ENCODE results near the gene STX8.

DNA sequence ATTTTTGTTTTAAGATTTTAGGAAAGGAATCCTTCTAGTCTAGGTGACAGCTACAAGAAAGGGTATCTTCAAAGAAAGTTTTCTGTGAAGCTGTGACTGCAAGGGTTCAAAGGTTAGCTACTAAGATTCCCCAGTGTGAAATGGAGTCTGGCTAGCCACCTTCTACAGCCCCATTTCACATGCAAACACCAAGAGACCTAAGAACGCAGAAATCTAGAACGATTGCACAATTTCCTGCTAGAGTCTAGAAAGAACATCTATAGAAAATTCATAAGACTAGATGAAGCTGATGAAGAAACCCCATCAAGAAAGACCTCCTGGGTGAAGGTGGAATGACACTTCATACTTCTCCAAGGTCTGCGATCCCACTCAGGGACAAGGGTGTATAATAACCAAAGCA, 77.1 kb downstream of the STX8 start:
- TF ChIP-seq, protein P1, sequence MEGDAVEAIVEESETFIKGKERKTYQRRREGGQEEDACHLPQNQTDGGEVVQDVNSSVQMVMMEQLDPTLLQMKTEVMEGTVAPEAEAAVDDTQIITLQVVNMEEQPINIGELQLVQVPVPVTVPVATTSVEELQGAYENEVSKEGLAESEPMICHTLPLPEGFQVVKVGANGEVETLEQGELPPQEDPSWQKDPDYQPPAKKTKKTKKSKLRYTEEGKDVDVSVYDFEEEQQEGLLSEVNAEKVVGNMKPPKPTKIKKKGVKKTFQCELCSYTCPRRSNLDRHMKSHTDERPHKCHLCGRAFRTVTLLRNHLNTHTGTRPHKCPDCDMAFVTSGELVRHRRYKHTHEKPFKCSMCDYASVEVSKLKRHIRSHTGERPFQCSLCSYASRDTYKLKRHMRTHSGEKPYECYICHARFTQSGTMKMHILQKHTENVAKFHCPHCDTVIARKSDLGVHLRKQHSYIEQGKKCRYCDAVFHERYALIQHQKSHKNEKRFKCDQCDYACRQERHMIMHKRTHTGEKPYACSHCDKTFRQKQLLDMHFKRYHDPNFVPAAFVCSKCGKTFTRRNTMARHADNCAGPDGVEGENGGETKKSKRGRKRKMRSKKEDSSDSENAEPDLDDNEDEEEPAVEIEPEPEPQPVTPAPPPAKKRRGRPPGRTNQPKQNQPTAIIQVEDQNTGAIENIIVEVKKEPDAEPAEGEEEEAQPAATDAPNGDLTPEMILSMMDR (IDR thresholded peaks at IDR 0.05; ENCODE audit: borderline replicate concordance, extremely low read depth, low read length, poor library complexity, severe bottlenecking): no peak
- no peak for TF ChIP-seq EZH2 (IDR thresholded peaks at IDR 0.05; ENCODE audit: borderline replicate concordance, low read depth, low read length, severe bottlenecking)

All from DND-41 (cell line).